Measurements from ENCODE around the gene OSBPL10. TPM values are rescaled to one million over a fixed set of nuclear protein-coding genes. Genes with fewer than 3 reads are reported as not detected.
A peak's percentile ranks its signal among the peaks of the same experiment; 100 is the strongest.

OSBPL10 gene
- total RNA-seq, 1 donor from 2014 or later: 8.4 TPM

DNA sequence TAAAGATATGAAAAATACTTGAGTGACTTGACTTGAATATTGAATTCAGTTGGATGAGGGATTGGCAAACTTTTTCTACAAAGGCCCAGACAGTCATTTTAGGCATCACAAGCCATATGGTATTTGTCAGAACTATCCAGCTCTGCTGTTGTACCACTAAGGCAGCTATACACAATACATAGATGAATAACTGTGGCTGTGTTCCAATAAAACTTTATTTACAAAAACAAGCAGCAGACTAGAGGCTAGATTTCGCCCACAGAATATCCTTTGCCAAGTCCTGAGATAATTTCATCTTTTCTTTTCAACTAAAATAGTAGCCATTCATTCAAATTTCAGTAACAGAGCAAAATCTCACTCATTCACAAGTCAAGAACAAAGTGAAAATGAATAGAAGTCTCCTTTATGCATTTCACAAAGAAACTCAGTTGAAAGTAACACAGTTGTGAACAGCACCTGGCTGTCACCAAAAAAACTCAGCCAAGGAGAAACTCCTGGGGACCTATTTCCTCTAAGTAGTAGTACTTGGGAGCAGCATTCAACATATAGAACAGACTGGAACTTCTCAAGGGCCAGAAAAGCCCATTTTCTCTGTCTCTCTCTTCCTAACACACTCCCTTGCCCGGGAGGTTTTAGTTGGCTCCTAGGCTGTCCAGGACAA lies 56.3 kb downstream of the OSBPL10 start:
- H3F3A ChIP-seq (ENCODE audit: low read depth): no peaks in the 10 kb centered on the region
- H3K4me1 ChIP-seq: peaks cover 10% of the 10 kb centered on the region
- peaks cover 10% of the 10 kb centered on the region for H3K9me3 Mint-ChIP-seq
- no peaks in the 10 kb centered on the region for H3K27me3 ChIP-seq
- no peak overlapping the region for H3K27ac ChIP-seq
- no peaks in the 10 kb centered on the region for H3K9me3 ChIP-seq (ENCODE audit: low read depth)
- H3K9ac ChIP-seq: no peak overlapping the region
- no peak for DNase-seq (ENCODE audit: low spot score)
- H2AFZ ChIP-seq (replicated peaks): no peak overlapping the region
- no peaks in the 10 kb centered on the region for H3K79me2 ChIP-seq (ENCODE audit: low read depth)
- peak overlapping the region; percentile 11 for H3K27ac Mint-ChIP-seq
- peaks cover 8% of the 10 kb centered on the region for H3K27me3 Mint-ChIP-seq (ENCODE audit: insufficient read depth, low read depth)
- TF ChIP-seq, protein P1, sequence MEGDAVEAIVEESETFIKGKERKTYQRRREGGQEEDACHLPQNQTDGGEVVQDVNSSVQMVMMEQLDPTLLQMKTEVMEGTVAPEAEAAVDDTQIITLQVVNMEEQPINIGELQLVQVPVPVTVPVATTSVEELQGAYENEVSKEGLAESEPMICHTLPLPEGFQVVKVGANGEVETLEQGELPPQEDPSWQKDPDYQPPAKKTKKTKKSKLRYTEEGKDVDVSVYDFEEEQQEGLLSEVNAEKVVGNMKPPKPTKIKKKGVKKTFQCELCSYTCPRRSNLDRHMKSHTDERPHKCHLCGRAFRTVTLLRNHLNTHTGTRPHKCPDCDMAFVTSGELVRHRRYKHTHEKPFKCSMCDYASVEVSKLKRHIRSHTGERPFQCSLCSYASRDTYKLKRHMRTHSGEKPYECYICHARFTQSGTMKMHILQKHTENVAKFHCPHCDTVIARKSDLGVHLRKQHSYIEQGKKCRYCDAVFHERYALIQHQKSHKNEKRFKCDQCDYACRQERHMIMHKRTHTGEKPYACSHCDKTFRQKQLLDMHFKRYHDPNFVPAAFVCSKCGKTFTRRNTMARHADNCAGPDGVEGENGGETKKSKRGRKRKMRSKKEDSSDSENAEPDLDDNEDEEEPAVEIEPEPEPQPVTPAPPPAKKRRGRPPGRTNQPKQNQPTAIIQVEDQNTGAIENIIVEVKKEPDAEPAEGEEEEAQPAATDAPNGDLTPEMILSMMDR (IDR thresholded peaks at IDR 0.05): no peak
- TF ChIP-seq EZH2 (IDR thresholded peaks at IDR 0.05): no peak
- TF ChIP-seq EZH2phosphoT487 (IDR thresholded peaks at IDR 0.05): no peak
- H3K4me1 Mint-ChIP-seq: peaks cover 14% of the 10 kb centered on the region
- no peak overlapping the region for H3K4me2 ChIP-seq
- H3K4me3 ChIP-seq: no peak overlapping the region
- H4K20me1 ChIP-seq (ENCODE audit: low read depth): no peaks in the 10 kb centered on the region
- no peaks in the 10 kb centered on the region for H3K36me3 ChIP-seq
- H3K36me3 Mint-ChIP-seq: peaks cover 6% of the 10 kb centered on the region
- H3K4me3 Mint-ChIP-seq: no peak overlapping the region

DNA sequence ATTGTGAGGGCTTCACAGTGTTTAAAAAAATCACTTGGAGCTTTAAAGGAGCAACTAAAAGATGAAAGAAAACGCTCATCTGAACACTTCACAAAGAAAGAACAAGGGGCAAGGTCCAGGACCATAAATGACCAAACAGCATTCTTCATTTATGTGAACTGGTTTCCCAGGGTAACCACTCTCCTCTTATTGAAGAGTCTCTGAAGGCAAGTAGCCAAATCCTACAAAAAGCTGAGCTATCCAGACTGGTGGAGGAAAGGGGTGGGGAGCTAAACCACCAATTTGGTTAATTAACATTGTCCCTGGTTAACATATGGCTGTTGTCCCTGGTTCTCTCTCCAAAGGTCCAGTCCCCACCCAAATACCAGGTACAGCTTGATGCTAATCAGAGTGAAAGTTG lies 58.1 kb downstream of the OSBPL10 start:
- Mint-ChIP-seq H3K27me3 (ENCODE audit: insufficient read depth, low read depth) (peaks cover 8% of the 10 kb centered on the region), H3K4me1 (peaks cover 17% of the 10 kb centered on the region), H3K9me3 (peaks cover 20% of the 10 kb centered on the region), H3K36me3 (peaks cover 9% of the 10 kb centered on the region), H3K27ac (peak overlapping the region; percentile 86), H3K4me3 (no peak overlapping the region)
- no peak for TF ChIP-seq EZH2phosphoT487 (IDR thresholded peaks at IDR 0.05)
- TF ChIP-seq, protein P1 (IDR thresholded peaks at IDR 0.05): no peak
- TF ChIP-seq EZH2 (IDR thresholded peaks at IDR 0.05): no peak
- H3K4me3 ChIP-seq: no peak overlapping the region
- no peaks in the 10 kb centered on the region for H3K9me3 ChIP-seq (ENCODE audit: low read depth)
- no peaks in the 10 kb centered on the region for H3K36me3 ChIP-seq
- H3K9ac ChIP-seq: no peak overlapping the region
- peak overlapping the region; percentile 23 for H3K4me2 ChIP-seq
- no peak for DNase-seq (ENCODE audit: low spot score)
- H3K4me1 ChIP-seq: peaks cover 10% of the 10 kb centered on the region
- no peak overlapping the region for H3K27ac ChIP-seq
- H3K79me2 ChIP-seq (ENCODE audit: low read depth): no peaks in the 10 kb centered on the region
- H2AFZ ChIP-seq (replicated peaks): no peak overlapping the region
- H3K27me3 ChIP-seq: no peaks in the 10 kb centered on the region
- H4K20me1 ChIP-seq (ENCODE audit: low read depth): no peaks in the 10 kb centered on the region
- H3F3A ChIP-seq (ENCODE audit: low read depth): no peaks in the 10 kb centered on the region

DNA sequence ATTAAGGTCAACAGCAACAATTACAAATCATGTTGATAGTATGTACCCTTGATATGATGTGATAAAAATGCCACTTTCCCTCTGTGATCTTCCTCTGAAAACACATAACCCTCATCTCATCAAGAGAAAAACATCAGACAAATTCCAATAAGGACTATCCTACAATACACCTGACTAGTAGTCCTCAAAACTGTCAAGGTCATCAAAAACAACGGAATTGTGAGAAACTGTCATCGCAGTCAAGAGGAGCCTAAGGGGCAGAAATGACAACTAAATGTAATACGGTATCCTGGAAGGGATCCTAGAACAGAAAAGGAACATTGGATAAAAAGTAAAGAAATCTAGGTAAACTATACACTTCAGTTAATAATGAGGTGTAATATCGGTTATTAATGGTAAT lies 59.2 kb downstream of the OSBPL10 start:
- Mint-ChIP-seq H3K36me3 (peaks cover 9% of the 10 kb centered on the region), H3K27me3 (ENCODE audit: insufficient read depth, low read depth) (peaks cover 6% of the 10 kb centered on the region), H3K9me3 (peaks cover 20% of the 10 kb centered on the region), H3K27ac (no peak overlapping the region), H3K4me1 (peaks cover 27% of the 10 kb centered on the region), H3K4me3 (no peak overlapping the region)
- Histone ChIP-seq H3F3A (ENCODE audit: low read depth) (peaks cover 9% of the 10 kb centered on the region), H3K36me3 (no peaks in the 10 kb centered on the region), H3K4me3 (no peak overlapping the region), H3K4me2 (no peak overlapping the region), H3K27me3 (no peaks in the 10 kb centered on the region), H3K9ac (no peak overlapping the region), H4K20me1 (ENCODE audit: low read depth) (no peaks in the 10 kb centered on the region), H3K79me2 (ENCODE audit: low read depth) (no peaks in the 10 kb centered on the region), H3K4me1 (peaks cover 22% of the 10 kb centered on the region), H3K9me3 (ENCODE audit: low read depth) (no peaks in the 10 kb centered on the region), H2AFZ (replicated peaks) (no peak overlapping the region), H3K27ac (no peak overlapping the region)
- TF ChIP-seq EZH2phosphoT487 (IDR thresholded peaks at IDR 0.05): no peak
- TF ChIP-seq, protein P1 (IDR thresholded peaks at IDR 0.05): no peak
- TF ChIP-seq EZH2 (IDR thresholded peaks at IDR 0.05): no peak
- DNase-seq (ENCODE audit: low spot score): no peak

Data from neural progenitor cell (in vitro differentiated cells).